ENCODE data around the gene BTBD7. TPM values are rescaled to one million over a fixed set of nuclear protein-coding genes. Genes with fewer than 3 reads are reported as not detected.

BTBD7 gene
- total and polyA plus RNA-seq, 2 experiments from 2014 or later = 14.8 to 25.8 TPM

- H3K27ac ChIP-seq = no peak overlapping the region
- TF ChIP-seq, protein P1, sequence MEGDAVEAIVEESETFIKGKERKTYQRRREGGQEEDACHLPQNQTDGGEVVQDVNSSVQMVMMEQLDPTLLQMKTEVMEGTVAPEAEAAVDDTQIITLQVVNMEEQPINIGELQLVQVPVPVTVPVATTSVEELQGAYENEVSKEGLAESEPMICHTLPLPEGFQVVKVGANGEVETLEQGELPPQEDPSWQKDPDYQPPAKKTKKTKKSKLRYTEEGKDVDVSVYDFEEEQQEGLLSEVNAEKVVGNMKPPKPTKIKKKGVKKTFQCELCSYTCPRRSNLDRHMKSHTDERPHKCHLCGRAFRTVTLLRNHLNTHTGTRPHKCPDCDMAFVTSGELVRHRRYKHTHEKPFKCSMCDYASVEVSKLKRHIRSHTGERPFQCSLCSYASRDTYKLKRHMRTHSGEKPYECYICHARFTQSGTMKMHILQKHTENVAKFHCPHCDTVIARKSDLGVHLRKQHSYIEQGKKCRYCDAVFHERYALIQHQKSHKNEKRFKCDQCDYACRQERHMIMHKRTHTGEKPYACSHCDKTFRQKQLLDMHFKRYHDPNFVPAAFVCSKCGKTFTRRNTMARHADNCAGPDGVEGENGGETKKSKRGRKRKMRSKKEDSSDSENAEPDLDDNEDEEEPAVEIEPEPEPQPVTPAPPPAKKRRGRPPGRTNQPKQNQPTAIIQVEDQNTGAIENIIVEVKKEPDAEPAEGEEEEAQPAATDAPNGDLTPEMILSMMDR (IDR thresholded peaks at IDR 0.05; ENCODE audit: poor library complexity) = no peak
- no peak for TF ChIP-seq EZH2phosphoT487 (IDR thresholded peaks at IDR 0.05; ENCODE audit: low read depth, severe bottlenecking, unreplicated experiment)
- TF ChIP-seq EZH2 (IDR thresholded peaks at IDR 0.05; ENCODE audit: borderline replicate concordance) = no peak
- no peak for DNase-seq (ENCODE audit: low spot score)
Measured at GRCh38 chr14:93320489-93320888, 12.3 kb downstream of the BTBD7 start.

DNA sequence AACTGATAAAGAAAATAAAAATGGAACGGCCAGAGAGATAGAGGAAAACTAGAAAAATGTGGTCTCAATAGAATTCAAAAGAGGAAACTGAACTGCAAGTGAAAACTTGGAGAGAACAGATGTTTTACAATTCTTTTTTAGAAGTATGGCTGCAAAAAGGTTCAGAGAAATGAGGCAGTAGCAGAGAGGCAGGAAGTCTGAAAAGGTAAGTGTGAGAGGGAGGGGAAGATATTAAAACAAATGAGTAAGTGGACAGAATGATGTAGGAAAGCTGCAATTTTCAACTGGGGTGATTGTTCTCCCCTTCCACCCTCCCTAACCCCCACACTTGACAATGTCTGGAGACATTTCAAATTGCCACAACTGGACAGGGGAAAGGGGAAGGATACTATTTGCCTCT lies 12.9 kb downstream of the BTBD7 start:
- H3K4me1 ChIP-seq (ENCODE audit: insufficient read depth) = peaks cover 4% of the 10 kb centered on the region
- H4K20me1 ChIP-seq (ENCODE audit: insufficient read depth, poor library complexity, severe bottlenecking) = peaks cover 57% of the 10 kb centered on the region
- H3K79me2 ChIP-seq = peaks cover 96% of the 10 kb centered on the region
- no peaks in the 10 kb centered on the region for H3K9me3 ChIP-seq (ENCODE audit: low read depth)
- H2AFZ ChIP-seq = no peak overlapping the region
- no peak overlapping the region for H3K4me3 ChIP-seq
- H3K36me3 ChIP-seq (replicated peaks; ENCODE audit: insufficient read depth, low read depth) = no peaks in the 10 kb centered on the region
- no peaks in the 10 kb centered on the region for H3K9me2 ChIP-seq (replicated peaks; ENCODE audit: insufficient read depth)
- no peak for DNase-seq (ENCODE audit: low spot score)
- no peak overlapping the region for H3K4me2 ChIP-seq
- H3K27ac ChIP-seq = no peak overlapping the region
- H3K27me3 ChIP-seq = no peaks in the 10 kb centered on the region
- TF ChIP-seq, protein P1 (IDR thresholded peaks at IDR 0.05; ENCODE audit: poor library complexity) = no peak
- TF ChIP-seq EZH2 (IDR thresholded peaks at IDR 0.05; ENCODE audit: borderline replicate concordance) (no peak), EZH2phosphoT487 (IDR thresholded peaks at IDR 0.05; ENCODE audit: low read depth, severe bottlenecking, unreplicated experiment) (no peak)
- WGBS (ENCODE audit: low lambda C conversion rate, missing lambda C conversion rate) = 88% methylated on average over 1 of the region's 1 CpG

More at GRCh38 chr14:93320489-93320888, 12.3 kb downstream of the BTBD7 start:
- no peak overlapping the region for H3K4me3 ChIP-seq
- H3K79me2 ChIP-seq = peaks cover 96% of the 10 kb centered on the region
- peaks cover 4% of the 10 kb centered on the region for H3K4me1 ChIP-seq (ENCODE audit: insufficient read depth)
- no peaks in the 10 kb centered on the region for H3K27me3 ChIP-seq
- H4K20me1 ChIP-seq (ENCODE audit: insufficient read depth, poor library complexity, severe bottlenecking) = peaks cover 62% of the 10 kb centered on the region
- no peaks in the 10 kb centered on the region for H3K9me3 ChIP-seq (ENCODE audit: low read depth)
- no peak overlapping the region for H3K4me2 ChIP-seq
- no peaks in the 10 kb centered on the region for H3K9me2 ChIP-seq (replicated peaks; ENCODE audit: insufficient read depth)
- H3K36me3 ChIP-seq (replicated peaks; ENCODE audit: insufficient read depth, low read depth) = no peaks in the 10 kb centered on the region
- no peak overlapping the region for H2AFZ ChIP-seq

DNA sequence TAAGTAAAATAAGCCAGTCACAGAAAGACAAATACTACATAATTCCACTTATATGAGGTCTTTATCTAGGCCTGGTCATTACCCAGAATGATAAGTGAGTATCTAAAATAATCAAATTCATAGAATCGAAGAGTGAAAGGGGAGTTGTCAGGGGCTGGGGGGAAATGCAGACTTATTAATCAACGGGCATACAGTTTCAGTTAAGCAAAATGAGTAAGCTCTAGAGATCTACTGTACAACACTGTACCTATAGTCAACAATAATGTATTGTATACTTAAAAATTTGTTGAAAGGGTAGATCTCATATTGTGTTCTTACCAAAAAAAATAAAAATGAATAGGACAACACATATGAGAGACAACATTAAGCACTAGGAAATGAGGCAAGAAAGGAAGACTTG lies 13.3 kb downstream of the BTBD7 start:
- H3K27me3 ChIP-seq = no peaks in the 10 kb centered on the region
- TF ChIP-seq EZH2phosphoT487 (IDR thresholded peaks at IDR 0.05; ENCODE audit: low read depth, severe bottlenecking, unreplicated experiment) = no peak
- TF ChIP-seq EZH2 (IDR thresholded peaks at IDR 0.05; ENCODE audit: borderline replicate concordance) = no peak
- TF ChIP-seq, protein P1 (IDR thresholded peaks at IDR 0.05; ENCODE audit: poor library complexity) = no peak
- H4K20me1 ChIP-seq (ENCODE audit: insufficient read depth, poor library complexity, severe bottlenecking) = peaks cover 57% of the 10 kb centered on the region
- WGBS (ENCODE audit: low lambda C conversion rate, missing lambda C conversion rate) = 91% methylated on average over 2 of the region's 2 CpGs
- no peak overlapping the region for H3K4me2 ChIP-seq
- no peak overlapping the region for H2AFZ ChIP-seq
- no peaks in the 10 kb centered on the region for H3K36me3 ChIP-seq (replicated peaks; ENCODE audit: insufficient read depth, low read depth)
- H3K4me1 ChIP-seq (ENCODE audit: insufficient read depth) = peaks cover 4% of the 10 kb centered on the region
- no peak overlapping the region for H3K4me3 ChIP-seq
- no peak for DNase-seq (ENCODE audit: low spot score)
- H3K9me2 ChIP-seq (replicated peaks; ENCODE audit: insufficient read depth) = no peaks in the 10 kb centered on the region
- no peaks in the 10 kb centered on the region for H3K9me3 ChIP-seq (ENCODE audit: low read depth)
- no peak overlapping the region for H3K27ac ChIP-seq
- peaks cover 96% of the 10 kb centered on the region for H3K79me2 ChIP-seq

DNA sequence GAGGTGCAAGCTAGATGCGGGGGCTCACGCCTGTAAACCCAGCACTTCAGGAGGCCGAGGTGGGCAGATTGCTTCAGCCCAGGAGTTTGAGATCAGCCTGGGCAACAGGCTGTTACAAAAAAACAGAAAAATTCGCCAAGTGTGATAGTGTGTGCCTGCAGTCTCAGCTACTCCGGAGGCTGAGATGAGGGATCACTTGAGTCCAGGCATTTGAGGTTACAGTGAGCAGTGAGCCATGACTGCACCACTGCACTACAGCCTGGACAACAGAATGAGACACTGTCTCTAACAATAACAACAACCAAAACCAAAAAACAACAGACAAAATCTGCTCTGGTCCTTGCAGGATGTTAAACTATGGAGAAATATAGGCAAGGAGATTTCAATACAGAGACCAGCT lies 13.9 kb downstream of the BTBD7 start:
- H4K20me1 ChIP-seq (ENCODE audit: insufficient read depth, poor library complexity, severe bottlenecking) = peaks cover 54% of the 10 kb centered on the region
- no peaks in the 10 kb centered on the region for H3K27me3 ChIP-seq
- 93% methylated on average over 5 of the region's 5 CpGs for WGBS (ENCODE audit: low lambda C conversion rate, missing lambda C conversion rate)
- H3K36me3 ChIP-seq (replicated peaks; ENCODE audit: insufficient read depth, low read depth) = no peaks in the 10 kb centered on the region
- no peak overlapping the region for H2AFZ ChIP-seq
- no peak overlapping the region for H3K4me2 ChIP-seq
- H3K9me2 ChIP-seq (replicated peaks; ENCODE audit: insufficient read depth) = no peaks in the 10 kb centered on the region
- H3K79me2 ChIP-seq = peaks cover 96% of the 10 kb centered on the region
- no peak overlapping the region for H3K27ac ChIP-seq
- TF ChIP-seq, protein P1 (IDR thresholded peaks at IDR 0.05; ENCODE audit: poor library complexity) = no peak
- TF ChIP-seq EZH2phosphoT487 (IDR thresholded peaks at IDR 0.05; ENCODE audit: low read depth, severe bottlenecking, unreplicated experiment) (no peak), EZH2 (IDR thresholded peaks at IDR 0.05; ENCODE audit: borderline replicate concordance) (no peak)
- H3K4me1 ChIP-seq (ENCODE audit: insufficient read depth) = peaks cover 4% of the 10 kb centered on the region
- H3K9me3 ChIP-seq (ENCODE audit: low read depth) = no peaks in the 10 kb centered on the region
- no peak overlapping the region for H3K4me3 ChIP-seq
- no peak for DNase-seq (ENCODE audit: low spot score)
